Spleen (tissue), 7 donors: ENCODE measurements around the gene EPHB1.

ENCODE experiments used
- CTCF ChIP-seq, 11 experiments: fragments of 200-600 bp in 7 of 11; fragments of 450-650 bp in 4 of 11; sonication (generic) in 4 of 11; IDR thresholded peaks in 8 of 11; conservative IDR thresholded peaks in 3 of 11; 1 replicate in 7 of 11; 2 replicates in 4 of 11; pipeline versions ENCODE4 v1.4.0 to v1.8.0; 2016 to 2021; ENCODE audit warnings: antibody characterized with exemption in 11 of 11, inconsistent platforms in 4 of 11, mild to moderate bottlenecking in 1 of 11
- POLR2A ChIP-seq, 3 donors: fragments of 450-650 bp; IDR thresholded peaks; one replicate each; pipeline ENCODE4 v1.5.1; 2017; ENCODE audit warnings: antibody characterized with exemption in 3 of 3, mild to moderate bottlenecking in 1 of 3
- donor health status: DM: no; HTN: no; CAD: no; lungs with moderate emphysema.
- donor health status: DM: no; HTN: no; CAD: no.
- donor health status: DM: no; HTN: no; CAD: no.

GRCh38 chr3:134872440-134873388, 77.7 kb downstream of the EPHB1 start:
- TF ChIP-seq POLR2A (IDR thresholded peaks at IDR 0.05) = no peak
- TF ChIP-seq CTCF (IDR thresholded peaks at IDR 0.05 in 8 of 11, conservative IDR thresholded peaks at IDR 0.05 in 3 of 11) = no peak
